ENCODE data around the gene C2orf72.
"Not testable (repeated sequence)": the region's sequence is repeated elsewhere in the genome, so short reads cannot be mapped to it uniquely, and the experiment has no call there.

Gene C2orf72

GRCh38 chr2:231015478-231015877 lies 21.8 kb upstream of the C2orf72 start:
- DNase-seq (ENCODE audit: low read depth) = no peak

DNA sequence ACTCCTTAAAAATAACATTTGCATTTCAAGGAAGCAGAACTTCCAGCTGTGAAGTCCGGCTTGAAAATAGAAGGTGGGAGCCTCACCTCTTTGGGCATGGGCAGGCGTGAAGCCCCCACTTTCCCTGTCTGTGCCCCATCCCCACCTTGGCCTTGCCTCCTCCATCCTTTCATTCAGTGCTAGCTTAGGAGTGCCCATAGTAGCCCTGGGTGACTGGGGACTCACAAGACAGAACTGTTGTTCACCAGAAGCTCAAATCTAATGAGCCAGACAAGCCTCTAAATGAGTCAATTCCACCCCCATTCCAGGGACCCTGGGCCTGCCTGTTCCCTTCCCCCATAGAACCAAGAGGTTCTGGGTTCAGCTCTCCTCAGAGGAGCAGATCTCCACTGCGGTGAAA lies 21.4 kb upstream of the C2orf72 start:
- DNase-seq (ENCODE audit: low read depth) = no peak

GRCh38 chr2:231016566-231017230 lies 20.6 kb upstream of the C2orf72 start:
- DNase-seq (ENCODE audit: low read depth) = no peak

DNA sequence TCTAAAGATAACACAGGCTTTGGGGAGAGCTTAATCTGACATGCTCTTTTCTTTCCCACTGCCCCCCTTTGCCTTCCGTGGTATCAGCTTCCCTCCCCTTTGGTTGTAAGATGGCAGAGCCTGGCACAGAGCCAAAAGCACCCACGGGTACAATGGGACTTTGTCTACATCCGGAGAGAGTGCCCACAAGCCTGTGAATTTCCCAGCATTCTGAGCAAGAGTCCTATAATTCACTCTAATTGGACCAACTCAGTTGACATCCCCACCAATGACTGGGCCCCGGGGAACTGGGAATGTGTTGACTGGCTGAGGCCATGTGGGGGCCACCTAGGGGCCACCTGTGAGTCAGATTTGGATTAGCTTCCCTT lies 20.1 kb upstream of the C2orf72 start:
- DNase-seq (ENCODE audit: low read depth) = no peak

DNA sequence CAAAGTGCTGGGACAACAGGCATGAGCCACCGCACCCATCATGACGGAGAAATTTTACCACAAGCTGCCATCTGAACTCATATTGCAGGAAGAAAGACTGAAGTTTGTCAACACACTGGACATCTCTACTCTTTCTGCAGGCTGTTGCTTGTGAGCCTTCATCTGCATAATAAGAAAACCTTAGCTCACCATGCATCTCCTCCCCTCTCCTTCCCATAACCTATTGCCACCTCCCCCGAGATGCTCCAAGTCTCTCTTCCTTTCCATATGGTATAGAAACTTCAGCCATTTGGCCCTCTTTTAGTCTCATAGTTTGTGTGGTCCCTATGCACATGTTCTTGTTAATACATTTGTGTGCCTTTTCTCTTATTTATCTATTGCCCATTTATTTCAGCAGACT lies 19.1 kb upstream of the C2orf72 start:
- no peak for DNase-seq (ENCODE audit: low read depth)

- DNase-seq (ENCODE audit: low read depth) = not testable (repeated sequence)
Observed at GRCh38 chr2:231025059-231025458, 12.3 kb upstream of the C2orf72 start.

- no peak for DNase-seq (ENCODE audit: low read depth)
Observed at GRCh38 chr2:231028889-231029288, 8.4 kb upstream of the C2orf72 start.

DNA sequence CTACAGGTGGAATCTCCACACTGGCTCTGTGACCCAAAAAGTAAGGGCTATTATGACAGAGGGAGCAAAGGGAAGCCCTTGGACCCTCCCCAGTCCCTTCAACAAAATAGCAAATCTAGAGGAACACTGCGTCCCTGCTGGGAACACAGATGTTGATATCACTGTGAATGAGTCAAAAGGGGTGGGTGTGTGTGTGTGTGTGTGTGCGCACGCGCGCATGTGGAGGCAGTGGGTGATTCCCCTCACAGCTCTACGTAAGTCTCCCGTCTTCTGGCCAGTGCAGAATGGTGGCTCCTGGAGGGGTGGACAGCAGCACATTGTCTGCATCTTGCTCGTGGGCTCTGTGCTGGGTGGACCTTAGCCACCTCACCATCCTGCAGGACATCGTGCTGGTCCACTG lies 7.8 kb upstream of the C2orf72 start:
- DNase-seq (ENCODE audit: low read depth) = no peak

DNA sequence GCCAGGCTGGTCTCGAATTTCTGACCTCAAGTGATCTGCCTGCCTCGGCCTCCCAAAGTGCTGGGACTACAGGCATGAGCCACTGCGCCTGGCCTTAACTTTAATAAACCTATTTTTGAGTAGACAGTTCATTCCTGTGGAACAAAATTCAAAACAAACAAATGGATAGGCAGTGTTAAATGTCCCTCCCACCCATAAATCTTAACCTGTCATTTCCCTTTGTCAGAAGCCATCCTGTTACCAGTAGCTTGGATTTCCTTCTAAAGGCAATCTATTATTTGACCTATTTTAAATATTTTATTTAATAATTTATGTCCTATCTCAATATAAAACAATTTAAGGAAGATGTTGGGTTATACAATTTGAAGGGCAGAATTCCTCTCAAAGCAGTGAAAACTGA lies 6.6 kb upstream of the C2orf72 start:
- DNase-seq (ENCODE audit: low read depth) = no peak

GRCh38 chr2:231032575-231033140 lies 4.7 kb upstream of the C2orf72 start:
- DNase-seq (ENCODE audit: low read depth) = no peak

DNA sequence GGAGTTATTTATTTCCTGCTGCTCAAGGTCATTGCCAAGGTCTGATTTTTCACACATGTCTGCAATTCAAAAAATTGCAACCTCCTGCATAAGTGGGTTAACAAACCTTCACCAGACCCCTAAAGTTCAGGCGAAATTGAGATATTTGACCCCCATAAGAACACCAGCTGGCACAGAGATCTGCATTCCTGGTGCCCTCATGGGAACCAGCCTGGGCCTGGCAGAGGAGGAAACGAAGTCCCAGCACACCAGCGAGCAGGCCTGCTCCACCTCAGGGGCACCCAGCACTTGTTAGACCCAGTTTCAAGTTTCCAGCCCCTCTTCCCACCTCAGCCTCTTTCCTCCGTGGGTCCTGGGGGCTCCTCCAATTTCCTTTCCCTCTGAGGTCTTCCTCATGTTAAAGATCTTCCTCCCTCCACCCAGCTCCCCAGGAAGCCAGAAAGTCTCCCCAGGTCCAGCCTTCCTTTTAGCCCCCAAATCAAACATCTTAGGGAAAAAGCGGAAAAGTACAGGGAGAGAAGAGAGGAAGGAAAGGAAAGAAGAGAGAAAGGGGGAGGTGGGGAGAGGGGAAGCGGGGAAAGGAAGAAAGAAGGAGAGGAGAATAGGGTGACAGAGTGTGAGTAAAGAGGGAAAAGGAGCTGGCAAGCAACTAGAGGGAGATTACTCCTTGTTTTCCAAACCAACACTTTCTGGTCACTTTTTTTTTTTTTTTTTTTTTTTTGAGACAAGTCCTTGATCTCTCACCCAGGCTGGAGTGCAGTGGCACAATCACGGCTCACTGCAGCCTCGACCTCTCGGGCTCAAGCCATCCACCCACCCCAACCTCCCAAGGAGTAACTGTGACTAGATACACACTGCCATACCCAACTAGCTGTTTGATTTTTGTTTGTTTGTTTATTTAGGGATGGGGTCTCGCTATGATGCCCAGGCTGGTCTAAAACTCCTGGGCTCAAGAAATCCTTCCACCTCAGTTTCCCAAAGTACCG lies 3.9 kb upstream of the C2orf72 start:
- no peak for DNase-seq (ENCODE audit: low read depth)

DNA sequence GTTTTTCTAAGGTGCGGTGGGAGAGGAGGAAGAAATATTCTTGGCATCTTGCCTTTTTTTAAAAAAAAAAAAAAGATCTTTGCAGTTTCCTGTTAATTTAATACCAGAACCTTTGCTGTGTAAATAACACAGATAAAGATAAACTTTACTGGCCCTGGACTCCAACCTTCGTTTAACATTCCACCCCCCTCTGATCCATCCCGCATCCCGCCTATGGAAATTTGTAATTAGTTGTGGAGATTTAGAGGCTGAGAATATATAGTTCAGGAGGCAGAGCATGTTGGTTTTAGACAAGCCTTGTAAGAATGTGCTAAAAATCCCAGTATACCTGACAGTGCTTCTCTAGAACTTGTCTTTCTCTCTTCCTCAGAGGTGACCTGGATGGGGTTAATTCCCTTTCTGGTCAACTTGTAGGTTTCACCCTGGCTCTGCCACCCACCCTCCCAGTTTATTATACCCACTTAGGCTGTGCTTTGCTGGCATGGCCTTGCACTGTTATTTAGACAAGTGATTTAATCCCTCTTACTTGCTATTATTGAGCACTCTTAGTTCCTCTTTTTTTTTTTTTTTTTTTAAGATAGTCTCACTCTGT lies 2.9 kb upstream of the C2orf72 start:
- DNase-seq (ENCODE audit: low read depth) = no peak

DNA sequence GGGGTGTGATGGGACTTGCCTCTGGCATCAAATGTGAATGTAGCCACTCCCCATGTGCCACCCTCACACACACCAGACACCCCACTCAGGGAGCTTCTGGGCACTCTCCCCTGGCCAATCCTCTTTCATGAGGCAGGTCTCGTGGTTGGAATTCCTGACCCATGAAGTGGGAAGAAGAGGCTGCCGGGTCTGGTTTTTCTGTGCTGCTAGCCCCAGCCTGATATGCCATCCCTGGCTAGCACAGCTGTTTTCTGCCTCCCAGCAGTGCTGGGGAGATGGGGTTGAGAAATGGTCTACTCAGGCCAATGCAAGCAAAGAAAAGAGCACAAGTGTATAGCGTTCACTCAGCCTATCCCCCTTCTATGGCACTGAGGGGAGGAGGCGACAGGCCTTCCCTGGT lies 1.2 kb upstream of the C2orf72 start:
- DNase-seq (ENCODE audit: low read depth) = no peak

DNA sequence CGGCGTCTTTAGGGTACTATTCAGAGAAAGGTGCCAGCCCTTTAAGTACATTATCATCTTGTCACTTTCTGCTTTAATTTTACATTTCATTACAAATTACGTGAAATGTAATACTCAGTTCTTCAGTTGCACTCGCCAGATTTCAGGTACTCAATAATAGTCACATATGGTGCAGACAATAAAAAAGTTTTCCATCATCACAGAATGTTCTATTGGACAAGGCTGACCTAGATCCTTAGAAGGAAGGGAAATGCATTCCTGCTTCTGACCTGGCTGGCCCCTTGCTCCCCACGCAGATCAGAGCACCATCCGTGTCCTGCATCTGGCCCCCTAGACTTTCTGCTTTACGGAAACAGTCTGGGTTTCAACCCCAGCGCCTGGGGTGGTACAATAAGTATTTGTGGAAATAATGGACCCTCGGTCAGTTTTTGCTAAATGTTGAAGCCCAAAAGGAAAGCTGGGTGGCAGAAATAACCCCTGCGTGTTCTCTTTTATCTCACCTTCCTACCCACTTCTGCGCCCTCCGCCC lies 681 bp upstream of the C2orf72 start:
- no peak for DNase-seq (ENCODE audit: low read depth)

GRCh38 chr2:231037731-231038482 lies 584 bp downstream of the C2orf72 start:
- no peak for DNase-seq (ENCODE audit: low read depth)

DNA sequence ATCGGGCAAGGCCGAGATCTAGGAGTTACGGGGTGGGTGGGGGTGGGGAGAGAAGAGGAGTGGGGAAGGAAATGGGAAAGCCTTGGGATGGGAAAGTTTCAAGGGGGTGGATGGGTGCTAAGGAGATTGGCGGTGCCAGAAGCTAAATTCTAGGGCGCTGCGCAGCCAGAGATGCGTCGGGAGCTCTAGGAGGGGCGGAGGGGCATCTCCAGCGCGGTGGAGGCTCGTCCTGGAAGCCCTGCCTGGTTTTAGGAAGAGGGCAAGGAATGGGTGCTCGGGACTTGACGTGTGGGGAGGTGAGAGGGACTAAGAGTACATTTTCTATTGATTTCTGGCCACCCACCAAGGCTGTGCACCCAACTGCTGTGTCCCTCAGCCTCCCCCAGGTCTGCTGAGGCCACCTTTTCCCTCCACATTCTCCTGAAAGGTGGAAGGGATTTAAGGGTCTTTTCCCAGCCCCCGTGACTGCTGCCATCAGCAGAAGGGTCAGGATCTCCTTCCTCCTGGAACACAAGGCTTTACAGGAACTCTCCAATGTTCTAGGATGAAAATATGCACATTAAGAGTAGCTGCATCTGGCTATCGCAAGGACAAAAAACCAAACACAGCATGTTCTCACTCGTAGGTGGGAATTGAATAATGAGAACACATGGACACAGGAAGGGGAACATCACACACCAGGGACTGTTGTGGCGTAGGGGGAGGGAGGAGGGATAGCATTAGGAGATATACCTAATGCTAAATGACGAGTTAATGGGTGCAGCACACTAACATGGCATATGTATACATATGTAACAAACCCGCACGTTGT lies 1.4 kb downstream of the C2orf72 start:
- no peak for DNase-seq (ENCODE audit: low read depth)

- DNase-seq (ENCODE audit: low read depth) = no peak
Observed at GRCh38 chr2:231039294-231039664, 2.0 kb downstream of the C2orf72 start.

DNA sequence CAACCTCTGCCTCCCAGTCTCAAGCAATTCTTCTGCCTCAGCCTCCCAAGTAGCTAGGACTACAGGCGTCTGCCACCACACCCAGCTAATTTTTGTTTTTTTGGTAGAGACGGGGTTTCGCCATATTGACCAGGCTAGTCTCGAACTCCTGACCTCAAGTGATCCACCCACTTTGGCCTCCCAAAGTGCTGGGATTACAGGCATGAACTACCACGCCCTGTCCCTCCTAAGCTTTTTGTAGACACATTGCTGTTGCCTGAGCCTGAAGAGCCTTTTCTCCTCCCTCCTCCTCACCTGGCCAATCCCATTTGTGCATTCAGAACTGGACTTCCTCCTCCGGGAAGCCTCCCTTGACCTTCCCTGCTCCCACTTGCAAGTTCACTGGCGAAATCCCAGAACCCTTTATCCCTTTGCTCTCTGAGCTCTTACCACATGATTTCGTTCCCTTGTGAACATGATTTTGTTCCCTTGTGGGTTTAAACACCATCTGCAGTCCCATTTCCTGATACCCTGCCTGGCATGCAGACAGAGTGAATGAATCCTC lies 2.6 kb downstream of the C2orf72 start:
- no peak for DNase-seq (ENCODE audit: low read depth)

GRCh38 chr2:231041061-231041689 lies 3.9 kb downstream of the C2orf72 start:
- DNase-seq (ENCODE audit: low read depth) = no peak

DNA sequence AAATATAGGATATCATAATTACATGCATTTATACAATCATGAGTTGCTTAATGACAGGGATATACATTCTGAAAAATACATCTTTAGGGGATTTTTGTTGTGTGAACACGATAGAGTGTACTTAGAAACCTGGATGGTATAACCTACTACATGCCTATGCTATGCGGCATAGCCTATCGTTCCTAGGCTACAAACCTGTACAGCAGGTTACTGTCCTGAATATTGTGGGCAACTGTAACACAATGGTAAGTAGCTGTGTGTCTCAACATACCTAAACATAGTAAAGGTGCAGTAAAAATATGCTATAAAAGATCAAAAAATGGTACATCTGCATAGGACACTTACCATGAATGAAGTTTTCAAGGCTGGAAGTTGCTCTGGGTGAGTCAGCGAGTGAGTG lies 6.5 kb downstream of the C2orf72 start:
- no peak for DNase-seq (ENCODE audit: low read depth)

Measured in stimulated activated CD8-positive, alpha-beta memory T cell treated with anti-CD3 and anti-CD28 coated beads, Interleukin-7, amount 100 ng/mL, for 24 hours (primary cell).